ENCODE data around the gene ILDR2. TPM values are rescaled to one million over a fixed set of nuclear protein-coding genes. Genes with fewer than 3 reads are reported as not detected.

The ILDR2 gene
- total and polyA plus RNA-seq, 5 donors from 2014 or later: 0.29 to 0.67 TPM; not detected in 3

DNA sequence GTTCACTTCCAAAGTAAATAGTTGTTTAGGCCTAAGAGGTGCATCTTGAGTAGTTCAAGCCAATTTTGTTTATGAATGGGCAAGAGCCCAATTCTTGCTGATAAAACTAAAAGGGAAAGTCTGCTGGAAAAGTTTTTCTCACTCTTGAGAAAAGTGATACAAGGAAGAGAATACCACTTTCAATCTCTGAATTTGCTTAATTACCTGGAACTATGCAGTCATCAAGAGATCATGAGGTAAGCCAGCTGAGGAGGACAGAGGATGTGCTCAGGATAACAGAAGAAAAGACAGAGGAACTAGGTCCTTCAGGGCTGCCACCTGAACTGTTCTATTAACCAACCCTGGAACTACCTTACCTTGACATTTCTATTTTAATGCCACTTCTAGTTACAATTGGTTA is 42.2 kb downstream of the ILDR2 start:
- ATAC-seq (ENCODE audit: low read depth in 2 of 2): no peak
- no peaks in the 10 kb centered on the region for H3K36me3 Mint-ChIP-seq

DNA sequence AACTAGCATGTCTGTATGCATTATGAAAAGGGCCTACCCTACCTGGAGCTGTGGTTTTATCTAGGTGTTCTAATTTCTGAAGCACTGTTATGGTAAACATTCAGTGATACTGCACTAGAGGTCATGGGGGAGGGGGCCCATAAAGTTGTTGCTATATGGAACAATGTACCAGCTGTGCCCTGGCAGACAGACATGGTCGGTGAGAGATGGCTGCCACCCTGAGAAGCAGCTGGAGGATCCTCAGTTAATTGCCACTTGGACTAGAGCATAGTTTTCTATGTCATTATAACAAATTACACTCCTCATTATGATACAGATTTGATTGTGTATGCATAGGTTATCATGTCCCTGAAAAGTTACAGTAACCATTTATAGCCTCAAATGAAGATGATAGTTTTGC is 45.4 kb downstream of the ILDR2 start:
- Histone ChIP-seq H3K9me3 (ENCODE audit: control insufficient read depth in 2 of 2, low read length in 2 of 2) (no peaks in the 10 kb centered on the region), H3K27ac (ENCODE audit: insufficient read depth, low read length, poor library complexity, severe bottlenecking) (no peak overlapping the region), H3K4me1 (ENCODE audit: control insufficient read depth, insufficient read depth, low read length, poor library complexity, severe bottlenecking) (no peaks in the 10 kb centered on the region), H3K36me3 (ENCODE audit: control insufficient read depth, insufficient read depth, low read length) (no peaks in the 10 kb centered on the region), H3K27me3 (ENCODE audit: control insufficient read depth, insufficient read depth, low read length) (peaks cover 1% of the 10 kb centered on the region), H3K4me3 (ENCODE audit: low read depth, low read length) (no peak overlapping the region)
- peaks cover 0 to 2% (median 0%) of the 10 kb centered on the region in 7 donors for H3K9me3 Mint-ChIP-seq
- no peaks in the 10 kb centered on the region for H3K36me3 Mint-ChIP-seq
- H3K27me3 Mint-ChIP-seq: peaks cover 46% of the 10 kb centered on the region
- no peak overlapping the region for H3K27ac Mint-ChIP-seq
- DNase-seq (no peak), ATAC-seq (ENCODE audit: low read depth in 2 of 2) (no peak)
- no peak overlapping the region for H3K4me3 Mint-ChIP-seq
- H3K4me1 Mint-ChIP-seq: peaks cover 0 to 2% (median 0%) of the 10 kb centered on the region in 4 donors

More for the DNA sequence above, 42.2 kb downstream of the ILDR2 start:
- peaks cover 1% of the 10 kb centered on the region for H3K27me3 ChIP-seq (ENCODE audit: control insufficient read depth, insufficient read depth, low read length)
- no peak overlapping the region for H3K27ac Mint-ChIP-seq
- H3K27ac ChIP-seq (ENCODE audit: insufficient read depth, low read length, poor library complexity, severe bottlenecking): no peak overlapping the region
- H3K36me3 ChIP-seq (ENCODE audit: control insufficient read depth, insufficient read depth, low read length): no peaks in the 10 kb centered on the region
- no peak for DNase-seq
- no peaks in the 10 kb centered on the region for H3K4me1 ChIP-seq (ENCODE audit: control insufficient read depth, insufficient read depth, low read length, poor library complexity, severe bottlenecking)
- H3K9me3 ChIP-seq (ENCODE audit: control insufficient read depth in 2 of 2, low read length in 2 of 2): no peaks in the 10 kb centered on the region
- peaks cover 43% of the 10 kb centered on the region for H3K27me3 Mint-ChIP-seq
- peak overlapping the region in 1 of 4 donors; percentile 44 for H3K4me3 Mint-ChIP-seq
- peaks cover 0 to 2% (median 0%) of the 10 kb centered on the region in 7 donors for H3K9me3 Mint-ChIP-seq
- H3K4me3 ChIP-seq (ENCODE audit: low read depth, low read length): no peak overlapping the region
- peaks cover 0 to 2% (median 0%) of the 10 kb centered on the region in 4 donors for H3K4me1 Mint-ChIP-seq

DNA sequence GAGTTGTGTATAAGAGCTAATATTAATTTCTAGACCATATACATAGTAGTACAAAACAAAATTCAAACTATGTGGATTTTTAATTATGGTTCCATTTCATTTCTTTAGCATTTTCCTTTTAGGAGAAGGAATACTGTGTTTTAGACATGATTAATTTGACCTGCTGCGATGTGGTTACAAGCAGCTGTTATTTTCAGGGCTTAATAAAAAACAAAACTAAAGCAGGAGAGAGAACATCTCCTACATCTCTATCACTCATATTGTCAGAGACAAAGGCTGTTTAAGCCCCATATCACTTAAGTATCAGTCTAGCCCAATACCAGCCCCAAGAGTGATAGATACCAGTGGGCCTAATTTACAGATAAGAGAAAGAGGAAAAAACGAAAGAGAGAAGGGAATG is 47.6 kb downstream of the ILDR2 start:
- Histone ChIP-seq H3K27ac (ENCODE audit: insufficient read depth, low read length, poor library complexity, severe bottlenecking) (no peak overlapping the region), H3K36me3 (ENCODE audit: control insufficient read depth, insufficient read depth, low read length) (no peaks in the 10 kb centered on the region), H3K4me1 (ENCODE audit: control insufficient read depth, insufficient read depth, low read length, poor library complexity, severe bottlenecking) (no peaks in the 10 kb centered on the region), H3K9me3 (ENCODE audit: control insufficient read depth in 2 of 2, low read length in 2 of 2) (no peaks in the 10 kb centered on the region), H3K4me3 (ENCODE audit: low read depth, low read length) (no peak overlapping the region), H3K27me3 (ENCODE audit: control insufficient read depth, insufficient read depth, low read length) (peaks cover 1% of the 10 kb centered on the region)
- no peak overlapping the region for H3K27ac Mint-ChIP-seq
- ATAC-seq (ENCODE audit: low read depth in 2 of 2) (no peak), DNase-seq (no peak)
- no peak overlapping the region for H3K4me3 Mint-ChIP-seq
- no peaks in the 10 kb centered on the region for H3K36me3 Mint-ChIP-seq
- H3K4me1 Mint-ChIP-seq: peaks cover 0 to 2% (median 0%) of the 10 kb centered on the region in 4 donors
- peaks cover 38% of the 10 kb centered on the region for H3K27me3 Mint-ChIP-seq
- H3K9me3 Mint-ChIP-seq: peaks cover 0 to 2% (median 0%) of the 10 kb centered on the region in 7 donors

DNA sequence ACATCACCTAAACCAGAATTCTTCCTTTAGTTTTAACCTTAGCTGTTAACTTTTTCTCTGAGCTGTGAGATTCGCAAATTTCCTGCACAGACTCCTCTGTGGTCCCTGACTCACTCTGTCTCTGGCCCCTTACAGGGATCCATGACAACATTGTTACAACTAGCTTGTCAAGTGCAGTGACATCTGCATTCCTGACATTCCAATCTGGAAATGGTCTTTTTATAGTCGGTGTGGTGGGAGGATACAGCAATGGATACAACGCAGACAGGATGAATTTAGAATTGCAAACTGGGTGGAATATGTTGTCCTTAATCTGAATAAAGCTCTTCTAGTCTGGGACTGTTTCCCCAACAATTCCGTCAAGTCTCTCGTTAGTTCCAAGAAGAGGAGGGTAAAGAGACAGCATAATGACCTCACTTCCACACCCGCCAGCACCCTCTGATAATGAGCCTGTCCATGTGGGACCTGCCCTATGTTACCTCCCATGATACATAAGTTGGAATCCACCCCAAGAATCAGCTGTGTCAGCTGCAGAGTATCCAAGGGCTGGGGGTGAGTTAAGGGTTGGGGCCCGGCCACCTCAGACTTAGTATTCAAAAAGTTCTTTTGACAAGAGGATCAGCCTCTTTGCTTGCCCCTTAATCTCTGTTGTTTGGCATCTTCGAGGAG is 49.4 kb downstream of the ILDR2 start:
- H3K9me3 Mint-ChIP-seq: no peaks in the 10 kb centered on the region
- no peaks in the 10 kb centered on the region for H3K9me3 ChIP-seq (ENCODE audit: control insufficient read depth in 2 of 2, low read length in 2 of 2)
- H3K4me3 ChIP-seq (ENCODE audit: low read depth, low read length): no peak overlapping the region
- H3K27me3 Mint-ChIP-seq: peaks cover 39% of the 10 kb centered on the region
- H3K27me3 ChIP-seq (ENCODE audit: control insufficient read depth, insufficient read depth, low read length): peaks cover 5% of the 10 kb centered on the region
- no peaks in the 10 kb centered on the region for H3K4me1 ChIP-seq (ENCODE audit: control insufficient read depth, insufficient read depth, low read length, poor library complexity, severe bottlenecking)
- no peak overlapping the region for H3K27ac Mint-ChIP-seq
- H3K27ac ChIP-seq (ENCODE audit: insufficient read depth, low read length, poor library complexity, severe bottlenecking): no peak overlapping the region
- H3K36me3 ChIP-seq (ENCODE audit: control insufficient read depth, insufficient read depth, low read length): no peaks in the 10 kb centered on the region
- no peaks in the 10 kb centered on the region for H3K36me3 Mint-ChIP-seq
- DNase-seq (no peak), ATAC-seq (ENCODE audit: low read depth in 2 of 2) (no peak)
- no peak overlapping the region for H3K4me3 Mint-ChIP-seq
- H3K4me1 Mint-ChIP-seq: no peaks in the 10 kb centered on the region

DNA sequence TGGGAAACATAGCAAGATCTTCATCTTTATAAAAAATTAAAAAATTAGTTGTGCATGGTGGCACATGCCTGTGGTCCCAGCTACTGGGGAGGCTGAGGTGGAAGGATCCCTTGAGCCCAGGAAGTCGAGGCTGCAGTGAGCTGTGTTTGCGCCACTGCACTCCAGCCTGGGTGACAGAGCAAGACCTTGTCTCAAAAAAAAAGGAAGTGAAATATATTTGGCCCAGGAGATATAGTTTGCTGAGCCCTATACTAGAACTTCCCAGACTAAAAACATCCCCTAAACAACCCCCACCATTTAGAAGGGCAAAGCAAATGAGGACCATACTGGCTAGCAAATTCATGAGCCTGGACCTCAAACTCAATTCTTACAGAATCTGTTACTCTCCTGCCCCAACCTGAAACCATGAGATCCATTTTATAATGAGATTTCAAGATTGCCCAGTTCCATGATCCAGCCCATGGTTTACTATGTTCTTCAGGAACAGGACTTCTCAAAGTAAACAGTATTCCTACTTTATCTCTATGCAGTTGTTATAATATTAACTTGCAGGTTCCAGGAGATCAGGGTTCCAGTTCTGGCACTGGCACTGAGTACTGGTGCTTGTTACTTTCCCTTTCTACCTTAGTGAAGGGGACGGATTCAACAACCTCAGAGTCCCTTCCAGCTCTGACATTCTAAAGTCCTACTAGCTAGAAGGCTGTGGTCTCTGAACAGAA is 50.4 kb downstream of the ILDR2 start:
- H3K4me1 Mint-ChIP-seq: no peaks in the 10 kb centered on the region
- H3K9me3 ChIP-seq (ENCODE audit: control insufficient read depth in 2 of 2, low read length in 2 of 2): no peaks in the 10 kb centered on the region
- peaks cover 42% of the 10 kb centered on the region for H3K27me3 Mint-ChIP-seq
- no peaks in the 10 kb centered on the region for H3K36me3 Mint-ChIP-seq
- DNase-seq (no peak), ATAC-seq (ENCODE audit: low read depth in 2 of 2) (no peak)
- H3K4me3 Mint-ChIP-seq: no peak overlapping the region
- H3K27me3 ChIP-seq (ENCODE audit: control insufficient read depth, insufficient read depth, low read length): peaks cover 9% of the 10 kb centered on the region
- H3K4me1 ChIP-seq (ENCODE audit: control insufficient read depth, insufficient read depth, low read length, poor library complexity, severe bottlenecking): no peaks in the 10 kb centered on the region
- H3K36me3 ChIP-seq (ENCODE audit: control insufficient read depth, insufficient read depth, low read length): no peaks in the 10 kb centered on the region
- no peak overlapping the region for H3K27ac ChIP-seq (ENCODE audit: insufficient read depth, low read length, poor library complexity, severe bottlenecking)
- no peak overlapping the region for H3K27ac Mint-ChIP-seq
- H3K4me3 ChIP-seq (ENCODE audit: low read depth, low read length): no peak overlapping the region
- H3K9me3 Mint-ChIP-seq: no peaks in the 10 kb centered on the region

DNA sequence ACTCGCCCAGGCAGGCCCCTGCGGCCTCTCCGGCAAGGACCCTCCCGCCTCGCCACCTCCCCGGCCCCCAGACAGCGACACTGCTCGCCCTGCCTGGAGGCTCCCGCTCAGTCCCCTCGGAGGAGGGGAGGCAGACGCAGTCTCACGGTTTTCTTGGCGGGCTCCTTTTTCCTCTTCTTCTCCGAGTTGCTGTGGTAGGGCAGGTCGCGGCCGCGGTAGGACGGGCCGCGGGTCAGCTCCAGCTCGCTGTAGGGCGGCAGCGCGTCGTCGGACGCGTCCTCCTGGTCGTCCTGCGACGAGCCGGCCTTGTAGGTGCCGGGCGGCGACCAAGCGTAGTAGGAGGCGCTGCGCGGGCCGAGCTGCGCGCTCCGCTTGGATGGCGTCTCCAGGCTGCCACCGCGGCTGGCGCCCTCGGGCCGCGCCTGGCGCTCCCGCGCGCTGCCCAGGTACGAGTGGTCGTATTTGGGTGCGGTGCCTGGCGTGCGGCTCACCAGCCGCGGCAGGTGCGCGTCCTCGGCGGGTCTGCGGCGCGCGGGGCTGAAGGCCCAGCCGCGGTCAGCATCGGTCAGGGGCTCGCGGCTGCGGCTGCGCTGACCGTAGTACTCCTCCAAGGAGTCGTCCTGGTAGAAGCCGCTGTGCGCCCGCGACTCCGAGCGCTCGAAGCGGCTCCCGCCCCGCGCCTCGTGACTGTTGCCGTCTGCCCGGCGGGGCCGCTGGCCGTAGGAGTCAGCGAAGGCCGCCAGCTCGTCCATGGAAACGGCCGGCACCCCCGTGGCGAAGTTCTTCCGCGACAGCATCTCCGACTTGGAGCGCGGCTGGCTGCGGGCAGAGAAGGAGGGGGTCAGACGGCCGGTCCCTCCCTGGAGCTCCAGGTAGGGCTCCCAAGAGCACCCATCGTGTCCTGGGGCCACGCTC is 54.5 kb downstream of the ILDR2 start:
- ATAC-seq (ENCODE audit: low read depth in 2 of 2) (no peak), DNase-seq (no peak)
- no peak overlapping the region for H3K27ac Mint-ChIP-seq
- no peak overlapping the region for H3K27ac ChIP-seq (ENCODE audit: insufficient read depth, low read length, poor library complexity, severe bottlenecking)
- no peak overlapping the region for H3K4me3 Mint-ChIP-seq
- H3K4me3 ChIP-seq (ENCODE audit: low read depth, low read length): no peak overlapping the region
- H3K36me3 ChIP-seq (ENCODE audit: control insufficient read depth, insufficient read depth, low read length): no peaks in the 10 kb centered on the region
- no peaks in the 10 kb centered on the region for H3K36me3 Mint-ChIP-seq
- peaks cover 59% of the 10 kb centered on the region for H3K27me3 Mint-ChIP-seq
- H3K9me3 ChIP-seq (ENCODE audit: control insufficient read depth in 2 of 2, low read length in 2 of 2): no peaks in the 10 kb centered on the region
- no peaks in the 10 kb centered on the region for H3K4me1 Mint-ChIP-seq
- H3K27me3 ChIP-seq (ENCODE audit: control insufficient read depth, insufficient read depth, low read length): peaks cover 19% of the 10 kb centered on the region
- no peaks in the 10 kb centered on the region for H3K4me1 ChIP-seq (ENCODE audit: control insufficient read depth, insufficient read depth, low read length, poor library complexity, severe bottlenecking)
- peaks cover 0 to 2% (median 0%) of the 10 kb centered on the region in 7 donors for H3K9me3 Mint-ChIP-seq

DNA sequence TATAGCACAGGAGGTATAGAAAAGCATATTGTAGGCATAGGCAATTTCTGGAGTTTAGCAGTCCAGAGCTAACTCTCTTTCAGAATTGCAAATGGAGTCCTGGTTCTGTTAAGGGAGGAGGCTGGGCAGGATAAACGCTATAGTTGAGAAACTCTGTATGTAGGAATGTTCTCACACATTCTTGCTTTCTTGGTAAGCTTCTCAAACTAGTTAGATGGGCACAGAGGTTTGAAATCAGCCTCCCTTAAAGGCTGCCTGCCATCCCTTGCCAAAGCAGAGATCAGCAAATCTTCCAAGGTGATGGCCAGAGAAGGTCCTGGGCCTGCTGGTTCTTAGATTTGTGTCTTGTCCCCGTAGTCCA is 56.4 kb downstream of the ILDR2 start:
- H3K9me3 ChIP-seq (ENCODE audit: control insufficient read depth in 2 of 2, low read length in 2 of 2): no peaks in the 10 kb centered on the region
- peaks cover 0 to 2% (median 0%) of the 10 kb centered on the region in 7 donors for H3K9me3 Mint-ChIP-seq
- H3K4me1 ChIP-seq (ENCODE audit: control insufficient read depth, insufficient read depth, low read length, poor library complexity, severe bottlenecking): no peaks in the 10 kb centered on the region
- DNase-seq: no peak
- H3K4me3 ChIP-seq (ENCODE audit: low read depth, low read length): no peak overlapping the region
- no peak overlapping the region for H3K4me3 Mint-ChIP-seq
- no peak overlapping the region for H3K27ac Mint-ChIP-seq
- peaks cover 19% of the 10 kb centered on the region for H3K27me3 ChIP-seq (ENCODE audit: control insufficient read depth, insufficient read depth, low read length)
- no peaks in the 10 kb centered on the region for H3K4me1 Mint-ChIP-seq
- no peaks in the 10 kb centered on the region for H3K36me3 ChIP-seq (ENCODE audit: control insufficient read depth, insufficient read depth, low read length)
- H3K36me3 Mint-ChIP-seq: no peaks in the 10 kb centered on the region
- no peak overlapping the region for H3K27ac ChIP-seq (ENCODE audit: insufficient read depth, low read length, poor library complexity, severe bottlenecking)
- peaks cover 57% of the 10 kb centered on the region for H3K27me3 Mint-ChIP-seq
- no peak for ATAC-seq (ENCODE audit: low read depth in 2 of 2)
